GM21619 (cell line): ENCODE results near the gene MGAT4C.
"Not testable (repeated sequence)": the region's sequence is repeated elsewhere in the genome, so short reads cannot be mapped to it uniquely, and the experiment has no call there.

Source experiments
- ATAC-seq: cut with Tn5 transposase; IDR thresholded peaks from one replicate; pipeline ENCODE4 v1.9.1; 2021; ENCODE audit not compliant: unreplicated experiment

The MGAT4C gene

DNA sequence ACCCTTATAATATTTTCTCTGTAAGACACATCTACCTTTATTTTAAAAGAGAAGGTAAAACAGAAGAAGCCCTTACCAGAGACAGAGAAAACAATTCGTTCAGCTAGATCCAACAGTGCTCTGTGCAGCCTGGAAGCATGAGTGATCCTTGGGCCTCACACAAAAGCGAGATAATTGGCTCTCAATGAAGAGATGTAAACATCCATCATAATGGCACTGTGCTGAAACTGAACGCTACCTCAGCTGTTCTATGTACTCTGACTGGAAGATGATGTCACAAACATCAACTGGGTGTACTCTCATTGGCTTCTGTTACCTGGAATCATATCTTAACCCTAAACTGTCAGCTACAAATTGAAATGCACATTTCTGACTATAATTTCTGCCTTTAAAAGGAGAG, at the start of gene MGAT4C:
Gene MGAT4C, minus strand, starts transcription at position 229 of the 400 bp plus-strand sequence.
- no peak for ATAC-seq

DNA sequence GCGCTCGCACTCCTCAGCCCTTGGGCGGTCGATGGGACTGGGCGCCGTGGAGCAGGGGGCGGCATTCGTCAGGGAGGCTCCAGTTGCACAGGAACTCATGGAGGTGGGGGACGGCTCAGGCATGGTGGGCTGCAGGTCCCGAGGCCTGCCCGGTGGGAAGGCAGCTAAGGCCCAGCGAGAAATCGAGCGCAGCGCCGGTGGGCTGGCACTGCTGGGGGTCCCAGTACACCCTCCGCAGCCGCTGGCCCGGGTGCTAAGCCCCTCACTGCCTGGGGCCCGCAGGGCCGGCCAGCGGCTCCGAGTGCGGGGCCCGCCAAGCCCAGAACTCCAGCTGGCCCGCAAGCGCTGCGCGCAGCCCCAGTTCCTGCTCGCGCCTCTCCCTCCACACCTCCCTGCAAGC, 40.2 kb upstream of the MGAT4C start:
- not testable (repeated sequence) for ATAC-seq

DNA sequence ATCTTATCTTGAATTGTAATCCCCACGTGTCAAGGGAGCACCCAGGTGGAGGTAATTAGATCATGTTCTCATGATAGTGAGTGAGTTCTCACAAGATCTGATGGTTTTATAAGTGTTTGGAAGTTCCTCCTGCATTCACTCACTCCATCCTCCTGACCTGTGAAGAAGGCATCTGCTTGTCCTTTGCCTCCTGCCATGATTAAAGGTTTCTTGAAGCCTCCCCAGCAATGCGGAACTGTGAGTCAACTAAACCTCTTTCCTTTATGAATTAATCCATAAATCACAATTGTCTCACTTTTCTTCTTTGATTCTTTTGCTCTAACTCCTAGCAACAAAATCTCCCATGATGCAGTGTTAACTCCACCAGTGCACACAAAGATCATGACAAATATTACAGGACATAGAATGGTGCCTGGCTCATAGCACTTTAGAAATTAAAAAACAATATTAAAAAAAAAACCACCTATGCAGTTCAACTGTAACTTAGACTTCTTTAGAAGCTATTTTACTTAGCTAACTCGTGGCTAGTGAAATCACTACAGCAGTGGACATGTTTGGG, 37.6 kb upstream of the MGAT4C start:
- no peak for ATAC-seq

DNA sequence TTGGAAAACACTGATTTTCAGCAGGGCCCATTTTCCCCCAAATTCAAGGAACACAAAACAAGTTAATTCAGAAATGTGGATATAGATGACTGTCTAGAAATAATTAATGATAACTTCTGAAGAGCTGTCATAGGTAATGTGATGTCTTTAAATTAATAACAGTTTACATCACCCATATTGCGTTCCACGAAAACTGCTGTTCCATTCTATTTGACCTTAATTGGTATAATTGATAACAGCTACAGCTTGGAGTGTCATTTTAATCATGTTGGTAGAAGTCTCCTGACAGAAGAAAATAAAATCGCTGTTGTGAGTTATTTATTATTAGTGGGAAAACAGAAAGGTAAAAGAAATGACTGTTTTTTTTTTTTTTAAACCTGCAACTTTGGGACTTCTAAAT, 36.3 kb upstream of the MGAT4C start:
- ATAC-seq, result no peak

DNA sequence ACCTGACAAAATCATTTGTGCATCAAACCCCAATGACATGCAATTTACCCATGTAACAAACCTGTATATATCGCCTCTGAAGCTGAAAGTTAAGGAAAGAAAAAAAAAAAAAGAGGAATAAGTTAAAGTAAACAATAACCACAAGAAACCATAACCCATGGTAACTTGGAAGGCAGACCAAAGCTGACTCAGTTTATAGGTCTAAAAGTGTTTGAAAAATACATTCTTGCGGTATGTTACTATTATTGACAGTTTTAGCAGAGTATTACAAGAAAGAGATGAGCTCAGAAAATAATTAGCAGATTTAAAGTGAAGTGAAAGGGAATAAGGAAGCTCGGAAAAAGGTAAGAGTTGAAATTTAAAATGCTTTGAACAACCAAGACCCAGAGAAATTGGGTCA, 34.4 kb upstream of the MGAT4C start:
- ATAC-seq, result no peak

DNA sequence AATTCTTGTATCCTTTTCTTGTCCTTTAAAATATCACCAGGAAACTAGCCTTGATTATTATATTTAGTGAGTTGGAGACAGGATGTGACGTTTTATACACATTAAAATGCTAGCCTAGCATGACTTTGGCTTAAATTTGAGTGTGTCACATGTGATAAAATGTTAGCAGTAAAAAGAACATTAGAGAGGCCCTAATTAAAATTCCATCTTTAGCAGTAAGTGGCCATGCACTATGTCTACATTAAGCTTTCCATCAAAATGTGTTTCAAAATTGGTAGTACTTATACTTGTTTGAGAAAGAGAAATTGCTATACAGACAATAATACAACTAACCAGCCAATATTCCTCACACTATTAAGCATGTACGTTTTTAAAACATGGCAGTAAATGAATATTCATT, 29.9 kb upstream of the MGAT4C start:
- ATAC-seq, result no peak

DNA sequence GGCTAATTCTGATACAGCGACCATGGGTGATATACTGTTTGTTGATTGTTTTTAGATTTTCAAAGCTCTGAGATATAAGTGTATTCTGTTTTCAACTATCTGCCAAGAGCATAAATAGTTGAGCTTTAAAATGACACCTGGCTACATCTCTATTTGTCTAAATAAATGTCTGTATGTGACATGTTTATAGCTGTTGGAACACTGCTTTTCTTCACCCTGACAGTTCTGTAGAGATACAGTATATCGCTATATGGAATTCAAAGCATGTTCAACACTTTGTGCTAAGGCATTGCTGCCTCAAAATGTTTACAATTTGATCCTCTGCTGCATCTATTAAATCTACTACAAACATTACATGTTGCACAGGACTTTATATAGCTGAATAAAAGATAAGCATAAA, 27.4 kb upstream of the MGAT4C start:
- no peak for ATAC-seq

DNA sequence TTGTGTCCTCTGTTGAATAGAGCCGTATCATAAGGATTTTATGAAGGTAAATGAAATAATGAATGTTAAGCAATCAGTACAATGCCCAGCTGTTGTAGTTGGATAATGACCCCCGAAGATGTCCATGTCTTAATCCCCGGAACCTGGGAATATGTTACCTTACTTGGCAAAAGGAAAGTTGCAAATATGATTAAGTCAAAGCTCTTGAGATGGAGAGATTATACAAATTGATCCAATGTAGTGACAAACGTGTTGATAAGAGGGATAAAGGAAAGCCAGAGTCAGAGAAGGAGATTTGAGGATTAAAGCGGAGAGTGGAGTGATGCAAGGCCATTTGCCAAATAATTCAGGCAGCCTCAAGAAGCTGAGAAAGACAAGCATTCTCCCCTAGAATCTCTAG, 19.2 kb upstream of the MGAT4C start:
- ATAC-seq, result no peak

DNA sequence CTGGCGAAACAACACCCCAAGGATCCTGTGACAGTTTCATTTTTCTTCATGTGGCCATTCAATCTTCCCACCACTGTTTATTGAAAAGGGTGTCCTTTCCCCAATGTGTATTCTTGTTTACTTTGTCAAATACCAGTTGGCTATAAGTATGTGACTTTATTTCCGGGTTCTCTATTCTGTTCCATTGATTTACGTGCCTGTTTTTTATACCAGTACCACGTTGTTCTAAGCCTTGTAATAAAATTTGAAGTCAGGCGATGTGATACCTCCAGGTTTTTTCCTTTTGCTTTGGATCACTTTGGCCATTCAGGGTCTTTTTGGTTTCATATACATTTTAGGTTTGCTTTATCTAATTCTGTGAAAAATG, 9.1 kb upstream of the MGAT4C start:
- no peak for ATAC-seq

DNA sequence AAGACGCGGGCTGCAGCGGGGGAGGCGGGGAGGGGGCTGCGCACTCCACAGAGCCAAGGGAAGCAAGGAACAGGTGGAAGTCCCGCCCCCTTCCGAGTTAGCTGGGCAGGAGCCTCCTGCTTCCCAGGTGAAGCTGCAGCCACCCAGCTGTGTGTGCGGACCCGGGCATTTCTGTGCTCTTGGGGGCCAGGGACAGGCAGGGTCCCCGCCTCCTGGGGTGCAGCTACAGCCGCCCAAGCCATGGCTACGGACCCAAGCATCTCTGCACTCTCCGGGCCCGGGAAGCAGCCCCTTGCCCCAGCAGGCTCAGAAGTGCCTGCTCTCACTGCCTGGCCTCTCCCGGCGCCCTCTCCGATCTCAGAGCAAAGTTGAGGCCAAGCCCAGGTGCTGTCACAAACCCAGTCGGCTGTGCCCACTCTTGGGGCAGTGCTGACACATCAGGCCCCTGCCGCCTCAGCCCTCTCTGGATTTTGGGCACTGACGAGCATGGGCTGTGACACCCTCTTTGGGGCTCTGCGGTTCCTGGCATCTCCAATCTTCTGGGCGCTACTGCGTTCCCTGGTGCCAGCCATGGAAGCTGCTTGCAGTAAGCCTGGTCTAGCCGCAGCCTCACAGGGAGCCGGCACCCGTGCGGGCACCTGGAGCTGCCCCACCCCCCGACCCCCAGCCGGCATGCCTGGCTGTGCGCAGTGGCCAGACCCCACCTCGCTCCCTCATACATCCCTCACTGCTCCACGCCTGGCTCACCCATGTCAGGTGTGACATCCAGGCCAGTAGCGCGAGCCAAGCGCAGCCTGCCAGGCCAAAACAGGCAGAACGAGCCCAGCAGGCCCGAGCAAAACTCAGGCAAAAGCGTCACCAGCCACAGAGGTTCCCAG, 8.5 kb upstream of the MGAT4C start:
- no peak for ATAC-seq

DNA sequence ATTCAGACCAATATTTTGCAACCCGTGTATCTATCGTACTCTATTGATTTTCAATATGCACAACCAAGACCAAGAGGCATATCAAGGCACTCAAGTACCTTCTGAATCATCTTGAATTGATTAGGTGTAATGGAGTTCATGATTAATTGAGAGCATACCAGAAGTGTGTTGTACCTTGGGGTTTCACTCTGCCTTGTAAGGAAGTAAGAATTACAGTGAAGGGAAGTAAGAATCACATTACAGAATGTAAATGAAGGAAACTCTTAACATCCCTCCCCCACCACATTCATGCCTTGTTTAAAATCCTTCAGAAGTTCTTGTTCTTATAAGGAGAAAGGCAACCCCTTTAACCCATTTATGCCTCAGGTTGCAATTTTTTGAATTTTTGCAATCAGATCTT, 5.4 kb upstream of the MGAT4C start:
- no peak for ATAC-seq

DNA sequence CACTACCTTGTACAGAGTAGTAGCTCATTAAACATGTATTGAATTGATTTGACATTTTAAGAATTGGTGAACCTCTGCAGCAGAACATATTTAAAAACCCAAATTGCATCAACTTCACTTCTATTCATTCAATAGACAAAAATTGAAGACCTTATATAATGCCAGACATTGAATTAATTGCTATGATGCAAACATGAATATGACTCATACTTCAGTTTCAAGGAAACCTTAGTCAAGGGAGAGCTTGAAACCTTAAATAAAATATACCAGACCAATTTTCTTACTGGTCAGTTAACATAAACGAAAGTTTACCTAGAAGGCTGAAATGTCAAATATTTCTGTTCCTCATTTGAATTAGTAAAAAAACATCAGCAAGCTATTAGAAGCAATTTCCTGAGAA, 5.0 kb upstream of the MGAT4C start:
- ATAC-seq, result no peak

DNA sequence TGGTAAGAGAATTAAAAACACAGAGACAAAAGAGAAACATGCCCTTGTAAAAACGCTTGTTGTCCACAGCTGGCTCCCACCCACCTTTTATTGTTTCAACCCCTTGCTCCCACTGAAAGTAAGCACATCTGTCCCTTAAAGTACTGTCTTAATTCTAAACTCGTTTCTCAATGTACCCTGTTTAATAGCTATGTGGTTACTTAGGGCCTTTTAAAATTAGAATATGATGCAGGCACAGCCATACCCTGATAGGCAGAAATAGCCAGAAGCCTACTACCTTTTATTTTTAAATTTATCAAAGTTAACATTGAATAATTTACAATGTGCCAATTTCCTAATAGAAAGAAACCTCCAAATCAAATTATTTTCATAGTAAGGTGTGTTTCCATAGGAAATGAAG, 4.0 kb upstream of the MGAT4C start:
- ATAC-seq, result no peak

DNA sequence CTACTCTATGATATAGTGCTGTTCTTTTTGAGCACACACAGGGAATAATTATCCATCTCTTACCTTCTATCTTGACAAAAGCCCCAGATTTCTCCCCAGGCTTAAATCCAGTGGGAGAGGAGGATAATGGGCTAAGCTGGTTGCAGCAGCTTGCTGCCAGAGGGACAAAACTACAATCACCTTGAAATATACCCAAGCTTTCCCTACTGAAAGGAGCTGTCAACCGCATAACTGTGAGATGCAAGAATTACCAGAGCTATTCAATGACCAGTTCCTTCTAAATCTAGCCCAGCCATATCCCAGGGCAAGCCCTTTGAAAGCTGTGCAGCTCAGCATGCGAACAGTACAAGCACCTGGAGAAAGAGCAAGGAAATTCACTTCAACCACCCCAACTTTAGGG, 943 bp upstream of the MGAT4C start:
- ATAC-seq, result no peak

DNA sequence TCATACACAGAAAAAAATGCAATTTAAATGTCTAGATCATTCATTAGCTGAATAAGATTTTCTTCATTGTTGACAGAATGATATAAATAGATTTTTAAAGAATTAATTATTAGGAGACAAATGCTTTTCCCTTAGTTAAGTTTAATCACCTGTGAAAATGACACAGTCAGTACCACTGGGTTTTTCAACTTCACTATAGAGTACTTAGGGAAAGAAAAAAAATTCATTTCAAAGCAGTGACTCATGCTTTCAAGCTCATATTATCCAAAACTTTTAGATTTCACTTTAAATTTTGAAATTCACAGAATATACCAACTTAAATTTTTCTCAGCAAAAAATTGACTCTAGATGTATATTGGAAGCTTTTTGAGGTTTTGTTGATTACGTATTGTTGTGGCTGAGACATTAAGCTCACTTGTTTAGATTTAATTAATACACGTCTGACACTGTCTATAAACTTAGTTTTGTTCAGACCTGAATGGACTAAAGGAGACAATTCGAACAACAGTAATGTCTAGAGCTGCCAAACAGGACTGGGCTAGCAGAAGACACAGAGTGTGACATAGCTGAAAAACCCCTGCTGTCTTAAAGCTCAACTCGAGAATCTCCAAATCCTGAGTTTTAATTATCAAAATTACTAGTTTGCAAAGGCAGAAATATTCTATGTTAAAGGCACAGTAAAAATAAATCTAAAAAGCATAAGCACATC, 1.6 kb downstream of the MGAT4C start:
- ATAC-seq, result no peak

DNA sequence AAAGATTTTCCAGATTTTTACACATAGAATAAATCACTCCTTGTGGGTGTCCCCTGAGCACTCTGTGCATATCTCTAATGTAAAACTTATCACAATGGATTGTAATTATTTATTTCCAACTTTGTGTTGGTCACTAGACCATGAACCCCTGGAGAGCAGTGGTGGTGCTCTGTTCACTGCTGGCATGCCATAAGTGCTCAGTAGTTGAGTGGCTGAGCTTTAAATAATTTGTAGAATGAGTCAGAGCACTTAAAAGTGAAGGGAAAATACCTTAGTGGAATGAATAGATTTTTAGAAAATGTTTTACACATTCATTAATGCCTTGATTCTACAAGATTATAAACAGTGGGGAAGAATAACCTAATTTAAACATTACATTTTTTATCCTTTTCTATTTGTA, 6.3 kb downstream of the MGAT4C start:
- ATAC-seq, result no peak

DNA sequence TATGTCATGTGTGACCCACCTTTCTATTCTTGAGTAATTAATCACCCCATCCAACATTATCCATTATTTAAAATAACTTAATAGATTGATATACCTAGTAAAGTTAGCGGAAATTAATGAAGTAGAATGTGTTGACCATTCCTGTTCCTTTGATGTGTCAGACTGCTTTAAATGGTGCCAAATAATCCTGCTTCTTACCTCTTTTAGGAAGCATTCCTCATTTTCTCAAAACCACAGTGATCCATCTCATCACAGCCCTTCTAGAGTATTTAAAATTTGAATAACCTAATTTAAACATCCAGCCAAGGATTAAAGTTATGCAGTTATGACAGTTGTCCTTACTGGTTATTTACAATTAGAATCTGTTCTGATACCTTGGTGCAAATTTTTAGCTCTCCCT, 6.9 kb downstream of the MGAT4C start:
- no peak for ATAC-seq

DNA sequence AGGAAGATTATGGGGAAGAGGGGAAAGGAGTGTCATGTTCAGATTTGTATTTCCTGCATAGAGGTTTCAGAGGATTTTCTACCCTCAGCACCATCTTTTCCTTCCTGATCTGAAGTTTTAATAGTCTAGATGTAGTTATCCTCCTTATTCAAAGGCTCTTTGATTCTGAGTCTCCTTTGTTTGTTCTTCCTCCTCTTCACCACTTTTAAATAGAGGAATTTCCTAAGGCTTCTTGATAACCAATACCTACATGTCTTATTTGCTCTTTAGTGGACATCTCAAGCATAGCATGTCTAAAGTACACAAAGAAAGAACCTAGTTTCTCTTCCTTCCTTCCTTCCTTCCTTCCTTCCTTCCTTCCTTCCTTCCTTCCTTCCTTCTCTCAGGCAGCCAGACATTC, 8.3 kb downstream of the MGAT4C start:
- no peak for ATAC-seq

DNA sequence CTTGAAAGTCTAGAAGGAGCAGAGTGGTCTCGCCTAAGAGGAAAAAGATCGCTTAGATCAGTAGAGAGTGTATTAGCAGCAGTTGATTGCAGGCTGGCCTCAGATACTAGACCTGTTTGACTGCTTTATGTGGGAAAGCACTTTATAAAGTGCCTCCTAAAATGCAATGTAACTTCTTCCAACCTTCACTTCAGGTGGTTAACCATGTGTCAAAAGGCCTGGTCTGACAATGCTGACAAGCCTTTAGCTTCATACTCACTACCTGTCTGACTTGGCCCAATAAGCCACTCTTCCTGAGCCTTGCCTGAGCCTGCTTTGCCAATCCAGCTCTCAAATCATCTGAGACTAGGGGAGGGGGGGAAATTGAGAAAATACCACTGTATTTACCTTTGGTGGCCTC, 14.6 kb downstream of the MGAT4C start:
- ATAC-seq, result no peak

DNA sequence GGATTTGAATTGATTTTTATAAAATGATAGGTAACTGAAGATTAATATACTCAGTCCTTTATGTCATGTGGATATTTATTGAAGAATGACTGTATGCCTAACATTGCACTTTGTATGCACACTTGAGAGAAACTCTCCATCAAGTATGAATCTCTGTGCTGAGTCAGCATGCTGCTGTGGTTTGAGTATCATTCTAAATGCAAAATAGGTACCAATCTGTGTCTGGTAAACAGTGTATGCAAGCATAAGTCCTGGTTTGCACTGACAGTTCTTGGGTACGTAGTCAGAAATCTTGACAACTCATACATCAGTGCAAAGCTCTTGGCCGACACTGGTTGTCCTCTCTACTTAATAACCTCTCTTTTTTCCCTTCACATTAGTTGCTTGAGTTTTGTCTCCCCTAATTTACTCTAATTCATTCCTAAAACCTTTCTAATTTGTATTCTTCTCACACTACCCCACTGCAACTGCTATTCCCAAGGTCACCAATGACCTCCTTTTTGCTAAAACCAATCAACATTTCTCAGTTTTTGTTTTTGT, 21.8 kb downstream of the MGAT4C start:
- no peak for ATAC-seq

DNA sequence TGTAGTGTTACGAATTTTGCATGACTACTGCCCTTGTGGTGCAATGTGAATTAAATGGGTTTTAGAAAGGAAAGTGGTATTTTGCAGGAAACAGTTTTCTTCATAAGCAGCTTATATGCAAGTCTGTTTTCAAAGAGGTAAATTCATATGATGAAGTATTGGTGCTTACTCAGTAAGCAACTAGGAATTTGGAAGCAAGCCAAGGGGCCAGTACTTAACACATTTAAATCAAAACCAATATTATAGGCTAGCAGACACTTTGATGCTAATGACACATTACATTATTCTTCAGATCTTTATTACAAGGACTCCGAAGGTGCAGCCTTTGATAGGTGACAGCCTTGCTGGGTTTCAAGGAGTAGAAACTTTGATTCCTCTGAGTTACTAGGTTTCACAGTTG, 23.1 kb downstream of the MGAT4C start:
- ATAC-seq, result no peak

DNA sequence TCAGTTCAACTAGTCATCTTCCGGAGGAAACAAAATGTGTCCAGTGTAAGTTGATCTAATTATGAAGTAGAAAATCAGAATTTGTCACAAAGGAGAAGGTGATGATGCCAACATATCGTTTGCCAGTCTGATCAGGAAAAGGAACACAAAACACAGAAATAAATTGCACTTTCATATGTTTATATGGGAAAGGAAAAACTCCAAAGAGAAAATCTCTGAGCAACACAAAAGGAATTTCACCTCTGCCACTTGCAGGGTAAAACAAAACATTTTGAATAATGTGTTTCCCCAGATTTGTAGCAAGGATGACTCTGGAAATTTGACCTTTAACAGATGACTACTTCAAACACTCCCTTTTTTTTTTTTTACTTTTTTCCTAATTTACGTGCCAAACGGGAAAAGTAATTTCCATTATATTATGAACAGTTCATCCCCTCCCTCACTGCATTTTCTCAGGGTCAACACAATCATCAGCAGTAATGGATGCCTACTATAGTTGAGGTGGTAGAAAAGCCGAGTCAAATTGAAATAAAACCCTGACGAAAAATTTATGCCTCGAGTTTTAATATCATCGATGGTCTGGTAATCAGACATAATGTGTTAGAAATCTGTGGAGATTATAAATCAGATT, 25.6 kb downstream of the MGAT4C start:
- no peak for ATAC-seq
